AG10803 (cell line): Measurements from ENCODE around the gene FAR2.

Experiments
- DNase-seq: peaks from one replicate; pipeline ENCODE4 v3.0.0; 2010; ENCODE audit warnings: low read depth
- H3K4me3 ChIP-seq: 2 replicates; pipeline ENCODE4 v1.5.1; 2011; ENCODE audit warnings: mild to moderate bottlenecking, low read length, control low read depth
- CTCF ChIP-seq: conservative IDR thresholded peaks from 2 replicates; pipeline ENCODE4 v1.5.1; 2011; ENCODE audit warnings: mild to moderate bottlenecking, low read length, control low read depth, inconsistent platforms

FAR2 gene

GRCh38 chr12:29216797-29217575 is 67.9 kb downstream of the FAR2 start:
- H3K4me3 ChIP-seq = no peak overlapping the region
- no peak for TF ChIP-seq CTCF
- DNase-seq = peak; percentile 26

GRCh38 chr12:29220632-29221336 is 71.7 kb downstream of the FAR2 start:
- H3K4me3 ChIP-seq = no peak overlapping the region
- no peak for TF ChIP-seq CTCF
- DNase-seq = no peak

GRCh38 chr12:29222200-29222599 is 73.1 kb downstream of the FAR2 start:
- no peak for DNase-seq
- no peak overlapping the region for H3K4me3 ChIP-seq
- no peak for TF ChIP-seq CTCF

GRCh38 chr12:29223426-29223825 is 74.3 kb downstream of the FAR2 start:
- no peak for DNase-seq
- no peak for TF ChIP-seq CTCF
- no peak overlapping the region for H3K4me3 ChIP-seq

GRCh38 chr12:29223956-29224543 is 75.0 kb downstream of the FAR2 start:
- no peak for DNase-seq
- TF ChIP-seq CTCF = no peak

GRCh38 chr12:29224572-29224971 is 75.5 kb downstream of the FAR2 start:
- TF ChIP-seq CTCF = no peak
- H3K4me3 ChIP-seq = no peak overlapping the region
- no peak for DNase-seq

More at GRCh38 chr12:29223956-29224543, 75.0 kb downstream of the FAR2 start:
- H3K4me3 ChIP-seq = no peak overlapping the region
